Nasal cavity respiratory epithelium epithelial cell of viscerocranial mucosa (primary cell): ENCODE measurements around the gene CPEB1. TPM values are rescaled to one million over a fixed set of nuclear protein-coding genes. Genes with fewer than 3 reads are reported as not detected.

Experiments used
- total RNA-seq: library from RNA; depleted of rRNA; stranded (reverse); fragments of >200 nt; gene quantifications from 2 replicates; pipeline ENCODE4 v1.2.3, GENCODE V29; 2014

Gene CPEB1
- total RNA-seq, result 0.07 TPM in 1 of 2 replicates, not detected in the other

DNA sequence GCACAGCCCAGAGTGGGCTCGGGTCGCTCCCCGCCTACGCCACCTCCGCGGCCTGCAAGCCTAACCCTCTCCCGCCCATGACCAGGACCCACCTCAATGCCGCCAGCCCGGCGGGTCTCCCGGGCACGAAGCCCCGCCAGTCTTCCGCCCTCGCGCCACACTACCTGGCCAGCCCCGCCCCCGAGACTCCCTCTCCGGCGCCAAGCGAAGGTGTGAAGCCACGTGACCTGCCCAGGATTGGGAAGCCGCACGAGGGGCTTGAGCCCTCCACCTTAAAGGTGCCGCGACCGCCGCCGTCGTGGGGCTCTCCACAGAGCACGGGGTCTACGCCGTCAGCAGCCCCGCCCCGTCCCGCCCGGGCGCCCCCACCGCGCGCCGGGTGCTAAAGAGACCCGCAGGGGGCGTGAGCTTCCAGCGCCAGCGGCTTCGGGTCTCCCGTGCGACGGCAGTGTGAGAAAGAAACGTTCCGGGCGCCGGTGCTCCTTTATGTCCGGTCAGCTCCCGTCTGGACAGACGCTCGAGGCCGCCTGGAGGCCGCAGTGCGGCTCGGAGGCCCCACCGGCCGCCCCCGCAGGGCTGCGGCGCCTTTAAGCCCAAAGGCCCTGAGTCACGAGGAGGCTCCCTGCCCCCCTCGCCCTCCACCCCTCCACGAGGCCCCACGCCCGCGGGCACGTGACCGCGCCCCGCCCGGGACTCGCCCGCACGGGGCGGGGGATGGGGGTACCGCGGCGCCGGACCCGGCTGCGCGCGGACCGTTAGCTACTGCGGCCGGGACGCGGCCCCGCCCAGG lies at the start of gene CPEB1:
TSS of gene CPEB1 (minus strand) at position 319 of the 790 bp plus-strand sequence. CDS start 18,904 bp downstream, outside the sequence.

DNA sequence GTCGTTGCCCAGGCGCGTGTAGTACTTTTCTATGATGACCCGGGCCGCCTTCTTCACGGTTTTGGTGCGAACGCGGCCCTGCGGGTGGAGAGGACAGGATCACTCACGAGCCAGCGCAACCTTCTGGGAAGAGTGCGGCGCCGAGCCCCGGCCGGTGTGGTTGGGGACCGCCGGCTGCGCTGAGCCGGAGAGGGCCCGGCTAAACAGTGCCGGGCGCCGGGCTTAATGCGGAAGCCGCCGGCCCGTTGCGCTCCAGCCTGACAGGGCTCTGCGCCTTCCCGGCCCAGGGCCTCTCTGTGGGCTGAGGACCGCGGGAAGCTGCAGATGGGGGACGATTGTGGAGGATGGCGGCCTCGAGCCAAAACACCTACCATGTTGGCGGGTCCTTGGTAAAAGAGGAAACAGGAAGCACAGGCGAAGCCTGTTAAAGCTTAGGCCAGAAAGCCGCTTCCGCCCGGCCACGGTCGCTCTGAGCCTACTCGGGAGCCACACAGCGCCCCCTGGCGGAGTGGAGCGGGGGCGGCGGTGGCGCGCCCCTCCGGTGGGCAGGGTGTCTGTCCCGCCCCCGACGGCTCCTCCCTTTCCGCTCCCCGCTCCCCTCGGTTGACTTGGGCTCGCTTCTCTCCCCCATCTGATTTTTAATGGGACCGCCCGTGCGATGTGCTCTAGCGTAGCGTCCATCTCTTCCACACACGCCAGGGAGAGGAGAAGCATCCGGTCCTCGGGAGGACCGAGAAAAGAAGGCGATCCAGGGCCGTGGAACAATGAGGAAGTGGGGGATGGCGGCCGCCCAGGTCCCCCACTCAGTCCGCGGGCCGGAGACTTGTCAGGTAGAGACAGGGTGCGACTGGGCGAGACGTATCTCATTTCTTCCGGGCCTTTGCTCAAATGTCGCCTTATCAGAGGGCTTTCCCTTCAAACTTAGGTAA lies 106.8 kb downstream of the CPEB1 start, which contains the start of gene RPS17:
TSS of gene RPS17 (minus strand) at position 403 of the 929 bp plus-strand sequence. CDS start at position 374, 29 bp downstream.

Other genes starting within 250 kb of the CPEB1 start
- 8.8 and 9.2 TPM in 2 replicates for gene GOLGA6L9, start 217.5 kb downstream of the CPEB1 start, total RNA-seq
- gene RPS17, start 106.9 kb downstream of the CPEB1 start, total RNA-seq, result 2,714 and 3,846 TPM in 2 replicates
- gene AP3B2, start 62.5 kb upstream of the CPEB1 start, total RNA-seq, result under 0.01 and 2.1 TPM in 2 replicates
- gene FSD2, start 158.7 kb upstream of the CPEB1 start, total RNA-seq, result not detected in 2 replicates
- gene WHAMM, start 162.3 kb upstream of the CPEB1 start, total RNA-seq, result 4.8 and 7.4 TPM in 2 replicates